ENCODE measurements around the gene CNBD2.

GRCh38 chr20:36065427-36065998 lies 97.1 kb downstream of the CNBD2 start:
- TF ChIP-seq POLR2AphosphoS5 (IDR thresholded peaks at IDR 0.05; ENCODE audit: borderline replicate concordance, low read depth, low read length) (no peak), EZH2 (IDR thresholded peaks at IDR 0.05) (no peak), FOXP2 (optimal IDR thresholded peaks at IDR 0.05; ENCODE audit: control extremely low read depth, extremely low read length, insufficient read depth) (no peak)
